Activated naive CD4-positive, alpha-beta T cell treated with anti-CD3 and anti-CD28 coated beads for 36 hours (primary cell): ENCODE measurements around the gene RAD51B. TPM values are rescaled to one million over a fixed set of nuclear protein-coding genes. Genes with fewer than 3 reads are reported as not detected.
A peak's percentile ranks its signal among the peaks of the same experiment; 100 is the strongest.

Experiments
- CTCF ChIA-PET: fragments of 350-600 bp; sonication (Branson Sonifier 250); formaldehyde crosslinking; loops from one replicate; lab custom pipeline; 2021; ENCODE audit warnings: antibody characterized with exemption; lab: Charles Lee
- DNase-seq: peaks from one replicate; pipeline ENCODE4 v3.0.0-alpha.2; 2020
- H3K27ac Mint-ChIP-seq: one replicate; pipeline ENCODE4 v1.8.0; 2021; ENCODE audit warnings: mild to moderate bottlenecking, mixed read lengths
- H3K27me3 Mint-ChIP-seq: one replicate; pipeline ENCODE4 v1.8.0; 2021; ENCODE audit warnings: low read depth, mixed read lengths
- H3K36me3 Mint-ChIP-seq: one replicate; pipeline ENCODE4 v1.8.0; 2021; ENCODE audit warnings: low read depth, mixed read lengths
- H3K4me1 Mint-ChIP-seq: one replicate; pipeline ENCODE4 v1.8.0; 2021; ENCODE audit warnings: low read depth, mixed read lengths
- H3K4me3 Mint-ChIP-seq: one replicate; pipeline ENCODE4 v1.8.0; 2021; ENCODE audit warnings: mild to moderate bottlenecking, moderate library complexity, mixed read lengths
- H3K9me3 Mint-ChIP-seq: one replicate; pipeline ENCODE4 v1.8.0; 2021; ENCODE audit warnings: mixed read lengths
- intact Hi-C: fragments of 100-400 bp; cut with micrococcal nuclease; formaldehyde crosslinking; loops from one replicate; pipeline ENCODE4 v1.15.1; 2023
- total RNA-seq, 2 experiments: library from RNA; stranded (reverse); gene quantifications; one replicate each; pipeline ENCODE4 v1.2.3, GENCODE V29; 2021

RAD51B gene
- total RNA-seq, 2 experiments from 2014 or later, result 44.8 to 47.6 TPM

GRCh38 chr14:68157971-68158371, 338.4 kb downstream of the RAD51B start:
- H3K27ac Mint-ChIP-seq, result peak overlapping the region; percentile 44
- intact Hi-C loops, result loop anchor here (1.0 kb wide), 1 partner anchor 10 kb away; no protein-coding TSS in a partner anchor
- CTCF ChIA-PET, result no interaction called here
- H3K4me3 Mint-ChIP-seq, result no peak overlapping the region
- no peak for DNase-seq
- no peaks in the 10 kb centered on the region for H3K9me3 Mint-ChIP-seq
- H3K36me3 Mint-ChIP-seq, result peaks cover 6% of the 10 kb centered on the region
- no peaks in the 10 kb centered on the region for H3K27me3 Mint-ChIP-seq
- H3K4me1 Mint-ChIP-seq, result no peaks in the 10 kb centered on the region

GRCh38 chr14:68158640-68159039, 339.1 kb downstream of the RAD51B start:
- no peak overlapping the region for H3K27ac Mint-ChIP-seq
- intact Hi-C loops, result loop anchor here (1.0 kb wide), 1 partner anchor 10 kb away; no protein-coding TSS in a partner anchor
- H3K9me3 Mint-ChIP-seq, result no peaks in the 10 kb centered on the region
- H3K27me3 Mint-ChIP-seq, result no peaks in the 10 kb centered on the region
- DNase-seq, result no peak
- CTCF ChIA-PET, result no interaction called here
- no peaks in the 10 kb centered on the region for H3K4me1 Mint-ChIP-seq
- H3K36me3 Mint-ChIP-seq, result peaks cover 6% of the 10 kb centered on the region
- H3K4me3 Mint-ChIP-seq, result no peak overlapping the region

- H3K9me3 Mint-ChIP-seq, result no peaks in the 10 kb centered on the region
- H3K4me1 Mint-ChIP-seq, result no peaks in the 10 kb centered on the region
- intact Hi-C loops, result no loop called here
- H3K4me3 Mint-ChIP-seq, result no peak overlapping the region
- no peak for DNase-seq
- no peaks in the 10 kb centered on the region for H3K36me3 Mint-ChIP-seq
- H3K27ac Mint-ChIP-seq, result no peak overlapping the region
- CTCF ChIA-PET, result interaction anchor here (0.6 kb wide), 1 partner anchor 164 kb away, joined by 3 read pairs; no protein-coding TSS in a partner anchor
- H3K27me3 Mint-ChIP-seq, result no peaks in the 10 kb centered on the region
Measured at GRCh38 chr14:68159701-68160633, 340.4 kb downstream of the RAD51B start.

- no peaks in the 10 kb centered on the region for H3K27me3 Mint-ChIP-seq
- H3K4me1 Mint-ChIP-seq, result no peaks in the 10 kb centered on the region
- intact Hi-C loops, result no loop called here
- H3K9me3 Mint-ChIP-seq, result no peaks in the 10 kb centered on the region
- CTCF ChIA-PET, result interaction anchor here (0.7 kb wide), 1 partner anchor 162 kb away, joined by 3 read pairs; no protein-coding TSS in a partner anchor
- H3K27ac Mint-ChIP-seq, result no peak overlapping the region
- no peak for DNase-seq
- no peak overlapping the region for H3K4me3 Mint-ChIP-seq
- H3K36me3 Mint-ChIP-seq, result no peaks in the 10 kb centered on the region
Measured at GRCh38 chr14:68160779-68161546, 341.4 kb downstream of the RAD51B start.

- Mint-ChIP-seq H3K9me3 (no peaks in the 10 kb centered on the region), H3K36me3 (no peaks in the 10 kb centered on the region), H3K4me3 (no peak overlapping the region), H3K27me3 (no peaks in the 10 kb centered on the region), H3K4me1 (no peaks in the 10 kb centered on the region), H3K27ac (no peak overlapping the region)
- DNase-seq, result no peak
- CTCF ChIA-PET, result interaction anchor here (1.5 kb wide), 1 partner anchor 229 kb away, joined by 4 read pairs; no protein-coding TSS in a partner anchor
- intact Hi-C loops, result no loop called here
Measured at GRCh38 chr14:68162887-68163286, 343.3 kb downstream of the RAD51B start.

- no peaks in the 10 kb centered on the region for H3K27me3 Mint-ChIP-seq
- H3K36me3 Mint-ChIP-seq, result no peaks in the 10 kb centered on the region
- no peak overlapping the region for H3K4me3 Mint-ChIP-seq
- H3K27ac Mint-ChIP-seq, result no peak overlapping the region
- no peaks in the 10 kb centered on the region for H3K4me1 Mint-ChIP-seq
- H3K9me3 Mint-ChIP-seq, result no peaks in the 10 kb centered on the region
- CTCF ChIA-PET, result no interaction called here
- no peak for DNase-seq
- intact Hi-C loops, result no loop called here
Measured at GRCh38 chr14:68164711-68165113, 345.1 kb downstream of the RAD51B start.

- H3K27me3 Mint-ChIP-seq, result no peaks in the 10 kb centered on the region
- no peak overlapping the region for H3K27ac Mint-ChIP-seq
Measured at GRCh38 chr14:68165274-68165843, 345.8 kb downstream of the RAD51B start.

GRCh38 chr14:68166731-68167382, 347.3 kb downstream of the RAD51B start:
- Mint-ChIP-seq H3K36me3 (no peaks in the 10 kb centered on the region), H3K4me1 (no peaks in the 10 kb centered on the region), H3K27me3 (no peaks in the 10 kb centered on the region), H3K9me3 (no peaks in the 10 kb centered on the region), H3K4me3 (no peak overlapping the region), H3K27ac (no peak overlapping the region)
- intact Hi-C loops, result no loop called here
- CTCF ChIA-PET, result no interaction called here
- no peak for DNase-seq

More at GRCh38 chr14:68165274-68165843, 345.8 kb downstream of the RAD51B start:
- Mint-ChIP-seq H3K9me3 (no peaks in the 10 kb centered on the region), H3K4me1 (no peaks in the 10 kb centered on the region), H3K4me3 (no peak overlapping the region), H3K36me3 (no peaks in the 10 kb centered on the region)
- CTCF ChIA-PET, result no interaction called here
- no peak for DNase-seq
- intact Hi-C loops, result no loop called here

- no peak overlapping the region for H3K27ac Mint-ChIP-seq
- H3K4me3 Mint-ChIP-seq, result no peak overlapping the region
- no peaks in the 10 kb centered on the region for H3K4me1 Mint-ChIP-seq
- CTCF ChIA-PET, result no interaction called here
- intact Hi-C loops, result no loop called here
- no peaks in the 10 kb centered on the region for H3K9me3 Mint-ChIP-seq
- no peak for DNase-seq
- no peaks in the 10 kb centered on the region for H3K27me3 Mint-ChIP-seq
- H3K36me3 Mint-ChIP-seq, result peaks cover 2% of the 10 kb centered on the region
Measured at GRCh38 chr14:68167383-68168087, 348.0 kb downstream of the RAD51B start.

- Mint-ChIP-seq H3K27me3 (no peaks in the 10 kb centered on the region), H3K36me3 (peaks cover 2% of the 10 kb centered on the region), H3K27ac (no peak overlapping the region), H3K4me1 (no peaks in the 10 kb centered on the region), H3K9me3 (no peaks in the 10 kb centered on the region), H3K4me3 (no peak overlapping the region)
- intact Hi-C loops, result no loop called here
- DNase-seq, result no peak
- CTCF ChIA-PET, result no interaction called here
Measured at GRCh38 chr14:68168460-68169109, 349.0 kb downstream of the RAD51B start.

GRCh38 chr14:68172216-68172615, 352.6 kb downstream of the RAD51B start:
- H3K4me1 Mint-ChIP-seq, result no peaks in the 10 kb centered on the region
- no peak overlapping the region for H3K4me3 Mint-ChIP-seq
- no peak overlapping the region for H3K27ac Mint-ChIP-seq
- no peaks in the 10 kb centered on the region for H3K9me3 Mint-ChIP-seq
- intact Hi-C loops, result no loop called here
- DNase-seq, result no peak
- no peaks in the 10 kb centered on the region for H3K27me3 Mint-ChIP-seq
- CTCF ChIA-PET, result interaction anchor here (0.7 kb wide), 1 partner anchor 75 kb away, joined by 3 read pairs; no protein-coding TSS in a partner anchor
- peaks cover 2% of the 10 kb centered on the region for H3K36me3 Mint-ChIP-seq
